GM06990 (cell line): ENCODE results near the gene TTC28.

ENCODE experiments used
- DNase-seq: peaks from one replicate; pipeline ENCODE4 v3.0.0-alpha.2; 2011; ENCODE audit not compliant: insufficient read length; ENCODE audit errors: extremely low read depth
- H3K27me3 ChIP-seq: replicated peaks from 2 replicates; pipeline ENCODE4 v1.6.0; 2011; ENCODE audit warnings: low read length; ENCODE audit not compliant: control insufficient read depth, insufficient read depth
- H3K36me3 ChIP-seq: 2 replicates; pipeline ENCODE4 v1.5.1; 2011; ENCODE audit warnings: low read length; ENCODE audit not compliant: control insufficient read depth, insufficient read depth
- H3K4me3 ChIP-seq: replicated peaks from 2 replicates; pipeline ENCODE4 v1.5.1; 2011; ENCODE audit warnings: low read depth, mild to moderate bottlenecking, control low read depth, low read length
- CTCF ChIP-seq: IDR thresholded peaks from 2 replicates; pipeline ENCODE4 v1.5.1; 2011; ENCODE audit warnings: low read length, control low read depth, mild to moderate bottlenecking, inconsistent platforms; ENCODE audit not compliant: insufficient read depth, poor library complexity, severe bottlenecking

TTC28 gene

GRCh38 chr22:28244757-28245156, 434.9 kb downstream of the TTC28 start:
- TF ChIP-seq CTCF: no peak
- Histone ChIP-seq H3K36me3 (no peaks in the 10 kb centered on the region), H3K27me3 (no peaks in the 10 kb centered on the region; the same call in 1 of the 2 replicates), H3K4me3 (no peak overlapping the region)
- no peak for DNase-seq

- Histone ChIP-seq H3K36me3 (no peaks in the 10 kb centered on the region), H3K4me3 (no peak overlapping the region), H3K27me3 (no peaks in the 10 kb centered on the region; the same call in none of the 2 replicates)
- no peak for DNase-seq
- TF ChIP-seq CTCF: no peak
Observed at GRCh38 chr22:28243539-28243938, 436.1 kb downstream of the TTC28 start.

DNA sequence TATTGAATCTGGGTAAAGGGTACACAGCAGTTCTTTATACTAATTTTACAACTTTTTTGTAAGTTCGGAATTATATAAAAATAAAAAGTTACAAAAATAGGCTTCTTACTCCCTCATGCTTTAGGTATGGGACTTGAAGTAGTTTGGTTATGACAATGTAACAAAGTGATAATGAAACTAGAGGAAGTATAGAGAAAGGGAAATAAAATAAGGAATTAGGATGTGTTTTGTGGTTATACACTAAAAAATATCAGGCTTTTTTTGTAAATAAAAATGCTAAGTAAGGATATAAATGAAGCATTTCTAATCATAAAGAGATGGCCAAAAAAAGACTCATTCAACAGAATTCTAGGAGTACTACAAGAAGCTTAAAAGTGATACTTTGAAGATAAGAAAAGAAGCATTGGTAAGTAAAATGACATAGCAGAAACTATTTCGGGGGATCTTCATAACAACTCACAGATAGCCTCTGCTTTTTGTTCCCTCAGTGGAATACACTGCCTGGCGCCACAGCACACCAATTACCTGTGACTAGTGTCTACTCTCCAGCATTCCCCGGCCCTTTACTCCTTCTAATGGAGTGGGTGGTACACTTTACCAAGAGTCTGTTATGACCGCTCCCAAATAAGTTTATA, 437.9 kb downstream of the TTC28 start:
- peak; percentile 2 for DNase-seq

DNA sequence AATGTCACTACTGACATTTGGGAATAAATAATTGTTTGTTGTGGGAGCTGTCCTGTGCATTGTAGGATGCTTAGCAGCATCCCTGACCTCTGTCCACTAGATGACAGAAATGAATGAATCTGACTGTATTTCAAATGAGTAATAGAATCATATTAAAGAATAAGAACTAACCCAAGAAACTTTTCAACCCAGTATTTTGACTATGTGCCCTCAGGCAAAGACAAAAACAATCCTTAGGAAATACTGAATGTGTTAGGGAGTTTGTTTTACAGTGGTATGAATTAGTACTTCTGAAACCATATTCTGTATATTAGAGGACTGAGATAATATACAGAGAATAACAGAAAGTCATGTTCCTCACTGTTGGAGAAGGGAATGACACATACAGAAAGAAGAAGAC, 439.7 kb downstream of the TTC28 start:
- Histone ChIP-seq H3K4me3 (no peak overlapping the region), H3K27me3 (no peaks in the 10 kb centered on the region; the same call in none of the 2 replicates), H3K36me3 (no peaks in the 10 kb centered on the region)
- no peak for DNase-seq
- no peak for TF ChIP-seq CTCF

More for the DNA sequence above, 437.9 kb downstream of the TTC28 start:
- TF ChIP-seq CTCF: no peak
- no peaks in the 10 kb centered on the region; the same call in none of the 2 replicates for H3K27me3 ChIP-seq
- H3K36me3 ChIP-seq: no peaks in the 10 kb centered on the region
- H3K4me3 ChIP-seq: no peak overlapping the region

GRCh38 chr22:28237783-28238182, 441.9 kb downstream of the TTC28 start:
- Histone ChIP-seq H3K27me3 (no peaks in the 10 kb centered on the region; the same call in none of the 2 replicates), H3K4me3 (no peak overlapping the region), H3K36me3 (no peaks in the 10 kb centered on the region)
- no peak for DNase-seq
- no peak for TF ChIP-seq CTCF
